GM12874 (cell line): ENCODE results near the gene RALA.

Source experiments
- TF ChIP-seq, protein P1 (sequence below): IDR thresholded peaks from 2 replicates; pipeline ENCODE4 v1.5.1; 2011; ENCODE audit warnings: low read depth, mild to moderate bottlenecking, control low read depth, low read length, moderate library complexity; ENCODE audit not compliant: insufficient read depth

RALA gene

DNA sequence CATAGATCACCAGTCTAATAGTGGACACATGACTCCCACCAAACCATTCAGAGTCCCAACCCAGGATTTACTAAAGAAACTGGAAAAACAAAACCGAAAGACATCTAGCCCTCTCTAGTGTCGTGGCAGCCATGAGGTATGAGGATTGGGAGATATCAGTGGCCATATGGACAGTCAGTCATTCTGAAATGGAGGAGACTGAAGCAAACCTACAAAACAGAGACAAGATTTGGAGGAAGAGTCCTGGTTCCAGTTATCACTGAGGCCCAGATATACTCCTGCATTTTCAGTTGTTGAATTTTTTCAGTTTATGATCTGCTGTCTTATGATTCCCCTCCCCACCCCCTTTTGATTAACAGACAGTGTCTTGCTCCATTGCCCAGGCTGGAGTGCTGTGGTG is 9.1 kb upstream of the RALA start:
- TF ChIP-seq, protein P1, sequence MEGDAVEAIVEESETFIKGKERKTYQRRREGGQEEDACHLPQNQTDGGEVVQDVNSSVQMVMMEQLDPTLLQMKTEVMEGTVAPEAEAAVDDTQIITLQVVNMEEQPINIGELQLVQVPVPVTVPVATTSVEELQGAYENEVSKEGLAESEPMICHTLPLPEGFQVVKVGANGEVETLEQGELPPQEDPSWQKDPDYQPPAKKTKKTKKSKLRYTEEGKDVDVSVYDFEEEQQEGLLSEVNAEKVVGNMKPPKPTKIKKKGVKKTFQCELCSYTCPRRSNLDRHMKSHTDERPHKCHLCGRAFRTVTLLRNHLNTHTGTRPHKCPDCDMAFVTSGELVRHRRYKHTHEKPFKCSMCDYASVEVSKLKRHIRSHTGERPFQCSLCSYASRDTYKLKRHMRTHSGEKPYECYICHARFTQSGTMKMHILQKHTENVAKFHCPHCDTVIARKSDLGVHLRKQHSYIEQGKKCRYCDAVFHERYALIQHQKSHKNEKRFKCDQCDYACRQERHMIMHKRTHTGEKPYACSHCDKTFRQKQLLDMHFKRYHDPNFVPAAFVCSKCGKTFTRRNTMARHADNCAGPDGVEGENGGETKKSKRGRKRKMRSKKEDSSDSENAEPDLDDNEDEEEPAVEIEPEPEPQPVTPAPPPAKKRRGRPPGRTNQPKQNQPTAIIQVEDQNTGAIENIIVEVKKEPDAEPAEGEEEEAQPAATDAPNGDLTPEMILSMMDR: no peak

DNA sequence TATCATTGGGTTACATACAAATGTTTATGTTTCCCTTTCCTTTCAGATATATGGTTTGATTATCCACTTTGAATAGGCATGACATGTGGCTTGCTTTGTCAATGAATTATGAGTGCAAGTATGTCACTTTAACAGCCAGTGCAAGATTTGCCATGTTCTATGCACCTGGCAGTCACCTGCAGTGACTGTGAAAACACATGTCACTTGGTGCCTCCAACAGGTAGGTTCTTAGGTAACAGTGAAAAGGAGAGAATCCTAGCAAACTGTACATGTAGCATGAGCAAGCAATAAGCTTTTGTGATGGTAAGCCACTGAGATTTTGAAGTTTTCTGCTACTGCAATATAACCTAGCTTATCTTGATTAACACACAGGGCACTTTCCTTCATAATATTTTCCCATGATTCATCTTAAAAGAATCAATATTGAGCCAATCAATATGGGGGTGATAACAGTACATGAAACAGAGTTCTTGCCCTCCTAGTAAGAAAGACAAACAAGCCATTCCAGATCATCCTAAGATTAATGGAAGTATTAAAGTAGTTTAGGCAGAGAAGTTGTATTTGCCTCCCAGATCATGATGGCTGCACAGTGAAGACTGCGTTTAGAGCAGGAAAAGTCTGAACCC is 7.9 kb upstream of the RALA start:
- TF ChIP-seq, protein P1: no peak

DNA sequence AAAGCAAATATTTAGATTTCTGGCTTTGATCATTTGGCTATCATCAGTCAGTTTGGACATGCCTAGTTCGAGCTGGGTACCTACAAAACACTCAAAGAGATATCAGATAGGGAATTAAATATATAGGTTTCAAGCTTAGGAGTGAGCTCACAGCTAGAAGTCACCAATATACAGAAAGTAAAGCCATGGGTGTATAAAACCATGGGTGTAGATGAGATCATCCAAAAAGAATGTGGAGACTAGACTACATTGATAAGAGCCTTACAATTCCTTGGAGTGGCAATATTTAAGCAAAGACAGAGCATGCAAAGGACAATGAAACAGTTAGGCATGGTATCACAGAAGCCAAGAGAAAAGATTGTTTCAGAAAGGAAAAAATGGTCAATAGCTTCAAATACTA is 7.2 kb upstream of the RALA start:
- TF ChIP-seq, protein P1: no peak

DNA sequence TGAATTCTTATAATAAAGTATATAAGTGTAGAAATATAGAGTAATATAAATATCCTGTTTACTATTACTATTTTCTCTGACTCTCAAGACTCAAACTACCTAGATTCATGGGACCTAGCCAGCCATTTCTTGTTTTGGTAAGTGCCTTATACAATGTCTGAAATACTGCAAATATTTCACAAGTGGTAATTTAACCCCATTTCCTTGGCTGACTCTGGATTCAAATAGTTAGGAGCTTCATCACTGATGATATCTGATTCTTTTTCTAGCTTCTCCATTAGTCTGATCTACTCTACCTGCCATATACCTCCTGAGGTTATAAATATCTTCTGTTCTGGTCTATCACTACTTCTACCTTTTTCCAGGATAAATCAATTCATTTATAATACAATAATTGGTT is 6.4 kb upstream of the RALA start:
- TF ChIP-seq, protein P1: no peak

DNA sequence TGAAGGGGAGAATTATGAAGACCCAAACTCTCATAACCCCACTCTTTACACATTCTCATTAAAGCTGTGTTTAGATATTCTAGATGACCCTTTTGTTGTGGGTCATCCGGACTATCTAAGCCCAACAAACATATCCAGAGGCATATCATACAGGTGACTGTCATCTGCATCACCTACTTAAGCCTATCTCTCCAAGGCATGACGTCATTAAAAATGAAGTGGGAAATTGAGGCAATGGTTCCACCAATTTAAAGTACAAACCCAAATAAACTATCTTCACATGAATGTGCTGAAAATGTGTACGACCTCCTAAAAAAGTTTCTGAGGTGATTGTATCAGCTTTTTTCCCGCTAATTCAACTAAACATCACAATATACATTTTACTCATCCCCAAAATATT is 4.5 kb upstream of the RALA start:
- TF ChIP-seq, protein P1: no peak

DNA sequence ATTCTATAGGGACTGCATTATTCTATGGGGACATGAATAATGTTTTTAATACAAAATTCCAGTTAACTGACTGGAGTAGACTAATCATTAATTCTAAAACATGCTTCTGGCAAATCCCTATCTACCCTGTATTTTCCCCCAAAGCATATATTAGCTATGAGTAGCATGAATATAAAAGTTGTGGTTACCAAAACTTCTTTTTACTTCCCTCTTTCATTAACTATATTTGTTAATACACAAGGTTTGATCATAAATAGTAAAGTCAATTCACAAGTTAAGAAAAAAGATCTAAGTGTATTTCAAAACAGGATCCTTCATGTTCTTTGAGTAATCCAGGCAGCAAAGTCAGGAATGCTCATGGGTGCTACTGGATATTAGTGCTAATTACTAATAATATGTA is 2.9 kb upstream of the RALA start:
- TF ChIP-seq, protein P1: no peak

DNA sequence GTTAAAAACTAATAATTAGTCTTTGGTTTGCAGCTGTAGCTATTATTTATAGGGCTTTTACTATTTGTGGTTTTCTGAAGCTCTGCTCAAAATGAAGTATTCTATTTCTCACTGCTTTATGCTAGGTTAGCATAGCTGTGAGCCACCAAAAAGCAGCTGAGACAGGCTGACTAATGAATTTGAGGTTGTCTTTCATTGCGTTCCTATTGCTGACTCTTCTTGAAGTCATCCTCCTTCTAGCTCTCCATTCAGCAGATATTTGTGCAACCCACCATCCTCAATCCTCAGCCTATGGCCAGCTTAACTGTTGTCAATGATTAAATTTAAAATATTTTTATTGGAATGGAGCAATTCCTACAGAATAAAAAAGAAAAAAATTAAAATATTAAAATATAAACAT is 2.1 kb upstream of the RALA start:
- TF ChIP-seq, protein P1: no peak
